ENCODE measurements around the gene BMF. TPM values are rescaled to one million over a fixed set of nuclear protein-coding genes. Genes with fewer than 3 reads are reported as not detected.
"Not testable (repeated sequence)": the region's sequence is repeated elsewhere in the genome, so short reads cannot be mapped to it uniquely, and the experiment has no call there.

The BMF gene
- total RNA-seq, 1 donor from 2014 or later: 43.4 TPM

GRCh38 chr15:40128766-40129660 is 20.3 kb upstream of the BMF start:
- TF ChIP-seq, protein P1, sequence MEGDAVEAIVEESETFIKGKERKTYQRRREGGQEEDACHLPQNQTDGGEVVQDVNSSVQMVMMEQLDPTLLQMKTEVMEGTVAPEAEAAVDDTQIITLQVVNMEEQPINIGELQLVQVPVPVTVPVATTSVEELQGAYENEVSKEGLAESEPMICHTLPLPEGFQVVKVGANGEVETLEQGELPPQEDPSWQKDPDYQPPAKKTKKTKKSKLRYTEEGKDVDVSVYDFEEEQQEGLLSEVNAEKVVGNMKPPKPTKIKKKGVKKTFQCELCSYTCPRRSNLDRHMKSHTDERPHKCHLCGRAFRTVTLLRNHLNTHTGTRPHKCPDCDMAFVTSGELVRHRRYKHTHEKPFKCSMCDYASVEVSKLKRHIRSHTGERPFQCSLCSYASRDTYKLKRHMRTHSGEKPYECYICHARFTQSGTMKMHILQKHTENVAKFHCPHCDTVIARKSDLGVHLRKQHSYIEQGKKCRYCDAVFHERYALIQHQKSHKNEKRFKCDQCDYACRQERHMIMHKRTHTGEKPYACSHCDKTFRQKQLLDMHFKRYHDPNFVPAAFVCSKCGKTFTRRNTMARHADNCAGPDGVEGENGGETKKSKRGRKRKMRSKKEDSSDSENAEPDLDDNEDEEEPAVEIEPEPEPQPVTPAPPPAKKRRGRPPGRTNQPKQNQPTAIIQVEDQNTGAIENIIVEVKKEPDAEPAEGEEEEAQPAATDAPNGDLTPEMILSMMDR (IDR thresholded peaks at IDR 0.05; ENCODE audit: insufficient read depth, low read length, poor library complexity, severe bottlenecking): no peak
- Histone ChIP-seq H3K4me3 (ENCODE audit: low read depth, low read length) (no peak overlapping the region), H3K27me3 (ENCODE audit: control insufficient read depth, insufficient read depth, low read length) (no peaks in the 10 kb centered on the region), H3K36me3 (ENCODE audit: control insufficient read depth, insufficient read depth, low read length) (no peaks in the 10 kb centered on the region)
- DNase-seq (ENCODE audit: low read depth): no peak

GRCh38 chr15:40125950-40126349 is 17.3 kb upstream of the BMF start:
- DNase-seq (ENCODE audit: low read depth): no peak
- H3K4me3 ChIP-seq (ENCODE audit: low read depth, low read length): no peak overlapping the region
- TF ChIP-seq, protein P1 (IDR thresholded peaks at IDR 0.05; ENCODE audit: insufficient read depth, low read length, poor library complexity, severe bottlenecking): no peak

DNA sequence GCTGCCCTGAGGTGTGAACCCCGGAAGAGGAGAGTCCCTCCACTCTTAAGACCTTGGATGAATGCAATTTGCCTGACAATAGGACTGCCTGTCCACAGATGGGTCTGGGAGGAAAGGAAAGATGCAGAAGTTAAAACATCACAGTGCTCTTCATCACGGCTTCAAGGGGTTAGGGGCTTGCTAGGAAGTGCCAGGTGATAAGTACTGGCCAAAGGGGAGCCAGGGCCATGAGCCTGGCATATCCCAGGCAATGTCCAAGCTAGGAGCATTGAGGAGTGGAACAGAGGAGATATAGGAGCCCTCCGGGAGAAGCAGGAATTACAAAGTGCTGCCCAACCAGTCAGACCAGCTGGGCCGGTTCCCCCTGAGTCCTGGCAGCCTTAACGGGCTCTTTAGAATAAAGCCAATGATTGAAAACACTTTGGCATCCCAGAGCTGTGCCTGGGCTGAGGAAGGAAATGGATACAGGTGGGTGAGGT is 16.2 kb upstream of the BMF start:
- not testable (repeated sequence) for H3K4me3 ChIP-seq (ENCODE audit: low read depth, low read length); DNase-seq (ENCODE audit: low read depth)

More at GRCh38 chr15:40125950-40126349, 17.3 kb upstream of the BMF start:
- no peaks in the 10 kb centered on the region for H3K36me3 ChIP-seq (ENCODE audit: control insufficient read depth, insufficient read depth, low read length)
- H3K27me3 ChIP-seq (ENCODE audit: control insufficient read depth, insufficient read depth, low read length): no peaks in the 10 kb centered on the region

GRCh38 chr15:40124333-40124732 is 15.7 kb upstream of the BMF start:
- not testable (repeated sequence) for H3K4me3 ChIP-seq (ENCODE audit: low read depth, low read length)

More for the DNA sequence above, 16.2 kb upstream of the BMF start:
- H3K36me3 ChIP-seq (ENCODE audit: control insufficient read depth, insufficient read depth, low read length); H3K27me3 ChIP-seq (ENCODE audit: control insufficient read depth, insufficient read depth, low read length): not testable (repeated sequence)

GRCh38 chr15:40123863-40124262 is 15.2 kb upstream of the BMF start:
- not testable (repeated sequence) for DNase-seq (ENCODE audit: low read depth); H3K4me3 ChIP-seq (ENCODE audit: low read depth, low read length); H3K36me3 ChIP-seq (ENCODE audit: control insufficient read depth, insufficient read depth, low read length); H3K27me3 ChIP-seq (ENCODE audit: control insufficient read depth, insufficient read depth, low read length)

More at GRCh38 chr15:40124333-40124732, 15.7 kb upstream of the BMF start:
- not testable (repeated sequence) for DNase-seq (ENCODE audit: low read depth); H3K36me3 ChIP-seq (ENCODE audit: control insufficient read depth, insufficient read depth, low read length); H3K27me3 ChIP-seq (ENCODE audit: control insufficient read depth, insufficient read depth, low read length)

DNA sequence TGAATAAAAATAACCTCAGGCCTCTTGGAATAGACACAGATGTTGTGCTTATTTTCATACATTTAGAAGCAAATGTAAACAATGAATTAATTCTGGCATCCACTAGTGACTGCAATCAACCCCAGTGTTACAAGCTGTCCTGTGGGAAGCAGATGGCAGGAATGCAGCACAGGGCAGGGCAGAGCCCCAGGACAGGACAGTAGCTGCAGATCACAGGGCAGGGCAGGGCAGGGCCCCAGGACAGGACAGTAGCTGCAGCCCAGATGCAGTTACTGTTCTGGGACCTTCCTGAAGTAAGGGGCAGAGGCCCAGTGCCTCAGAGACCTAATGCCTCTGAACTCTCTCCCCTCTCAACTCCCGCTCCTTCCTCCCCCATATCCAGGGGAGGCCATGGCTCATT is 14.3 kb upstream of the BMF start:
- not testable (repeated sequence) for H3K27me3 ChIP-seq (ENCODE audit: control insufficient read depth, insufficient read depth, low read length); H3K36me3 ChIP-seq (ENCODE audit: control insufficient read depth, insufficient read depth, low read length); DNase-seq (ENCODE audit: low read depth); H3K4me3 ChIP-seq (ENCODE audit: low read depth, low read length)

- no peaks in the 10 kb centered on the region for H3K36me3 ChIP-seq (ENCODE audit: control insufficient read depth, insufficient read depth, low read length)
- DNase-seq (ENCODE audit: low read depth): no peak
- no peaks in the 10 kb centered on the region for H3K27me3 ChIP-seq (ENCODE audit: control insufficient read depth, insufficient read depth, low read length)
- no peak overlapping the region for H3K4me3 ChIP-seq (ENCODE audit: low read depth, low read length)
- TF ChIP-seq, protein P1 (IDR thresholded peaks at IDR 0.05; ENCODE audit: insufficient read depth, low read length, poor library complexity, severe bottlenecking): no peak
Observed at GRCh38 chr15:40121911-40122638, 13.4 kb upstream of the BMF start.
